Activated CD8-positive, alpha-beta memory T cell treated with anti-CD3 and anti-CD28 coated beads, Interleukin-2, amount 50 U/mL, for 1 hour (primary cell): ENCODE measurements around the gene PDZK1IP1.
"Not testable (repeated sequence)": the region's sequence is repeated elsewhere in the genome, so short reads cannot be mapped to it uniquely, and the experiment has no call there.

Experiments used
- DNase-seq: peaks from one replicate; pipeline ENCODE4 v3.0.0-alpha.2; 2020; ENCODE audit errors: extremely low read depth

PDZK1IP1 gene

GRCh38 chr1:47196622-47197021 lies 6.8 kb upstream of the PDZK1IP1 start:
- no peak for DNase-seq

GRCh38 chr1:47195981-47196380 lies 6.1 kb upstream of the PDZK1IP1 start:
- DNase-seq = not testable (repeated sequence)

GRCh38 chr1:47194311-47194710 lies 4.5 kb upstream of the PDZK1IP1 start:
- no peak for DNase-seq

- DNase-seq = not testable (repeated sequence)
Observed at GRCh38 chr1:47193496-47193895, 3.7 kb upstream of the PDZK1IP1 start.

GRCh38 chr1:47192458-47193384 lies 2.9 kb upstream of the PDZK1IP1 start:
- peak; percentile 9 for DNase-seq

- DNase-seq = no peak
Observed at GRCh38 chr1:47191940-47192457, 2.2 kb upstream of the PDZK1IP1 start.

GRCh38 chr1:47190857-47191256 lies 1.0 kb upstream of the PDZK1IP1 start:
- no peak for DNase-seq

GRCh38 chr1:47190509-47190855 lies 646 bp upstream of the PDZK1IP1 start:
- no peak for DNase-seq

- DNase-seq = no peak
Observed at GRCh38 chr1:47188791-47189785, 748 bp downstream of the PDZK1IP1 start.

GRCh38 chr1:47187926-47188250 lies 1.9 kb downstream of the PDZK1IP1 start:
- no peak for DNase-seq

- no peak for DNase-seq
Observed at GRCh38 chr1:47187231-47187925, 2.5 kb downstream of the PDZK1IP1 start.

GRCh38 chr1:47186267-47187185 lies 3.3 kb downstream of the PDZK1IP1 start:
- no peak for DNase-seq

- no peak for DNase-seq
Observed at GRCh38 chr1:47184822-47185677, 4.8 kb downstream of the PDZK1IP1 start.

GRCh38 chr1:47184090-47184821 lies 5.6 kb downstream of the PDZK1IP1 start:
- DNase-seq = no peak

- DNase-seq = no peak
Observed at GRCh38 chr1:47183308-47184089, 6.3 kb downstream of the PDZK1IP1 start.

GRCh38 chr1:47182676-47183235 lies 7.1 kb downstream of the PDZK1IP1 start:
- DNase-seq = no peak

GRCh38 chr1:47181955-47182675 lies 7.7 kb downstream of the PDZK1IP1 start:
- DNase-seq = no peak
